GM18526 (cell line): Measurements from ENCODE around the gene SND1.

Experiments
- POLR2A ChIP-seq: IDR thresholded peaks from 3 replicates; pipeline ENCODE4 v1.6.1; 2011; ENCODE audit not compliant: insufficient read length; ENCODE audit errors: extremely low read depth

The SND1 gene

DNA sequence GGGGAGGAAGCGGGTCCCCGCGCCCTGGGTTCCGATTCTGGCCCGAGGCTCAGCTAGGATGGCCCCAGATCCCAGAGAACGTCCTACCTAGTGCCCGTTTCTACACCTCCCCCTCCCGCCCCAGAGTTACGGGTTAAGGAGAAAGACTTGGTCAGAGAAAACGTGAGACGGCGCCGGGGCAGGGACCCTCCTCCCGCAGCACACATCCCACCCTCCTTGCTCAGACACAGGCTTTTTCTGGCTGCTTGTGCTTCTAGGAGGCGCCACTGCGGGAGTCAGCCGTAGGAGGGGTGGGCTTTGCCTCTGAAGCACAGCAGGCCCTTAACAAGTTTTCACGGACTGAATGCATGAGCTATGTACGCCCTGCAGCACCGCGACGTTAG lies 484.2 kb downstream of the SND1 start:
- no peak for TF ChIP-seq POLR2A

DNA sequence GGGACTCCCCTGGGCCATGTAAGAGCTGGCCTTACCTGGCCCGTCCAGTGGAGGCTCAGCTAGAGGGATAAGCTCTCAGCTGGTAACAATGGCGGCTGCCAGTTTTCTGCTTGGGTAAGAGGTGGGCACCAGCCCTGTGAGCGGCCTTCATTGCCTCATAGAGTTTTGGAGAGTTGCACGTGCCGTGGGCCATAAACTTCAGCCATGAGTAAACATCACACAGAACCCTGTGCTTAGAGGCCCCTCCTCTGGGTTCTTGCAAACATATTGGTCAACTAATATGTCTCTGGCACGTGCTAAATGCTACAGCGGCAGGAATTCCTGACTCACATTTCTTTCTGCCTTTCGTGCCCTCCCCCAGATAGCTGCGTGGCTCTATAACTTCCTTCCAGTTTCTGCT lies 485.2 kb downstream of the SND1 start:
- TF ChIP-seq POLR2A, result no peak

DNA sequence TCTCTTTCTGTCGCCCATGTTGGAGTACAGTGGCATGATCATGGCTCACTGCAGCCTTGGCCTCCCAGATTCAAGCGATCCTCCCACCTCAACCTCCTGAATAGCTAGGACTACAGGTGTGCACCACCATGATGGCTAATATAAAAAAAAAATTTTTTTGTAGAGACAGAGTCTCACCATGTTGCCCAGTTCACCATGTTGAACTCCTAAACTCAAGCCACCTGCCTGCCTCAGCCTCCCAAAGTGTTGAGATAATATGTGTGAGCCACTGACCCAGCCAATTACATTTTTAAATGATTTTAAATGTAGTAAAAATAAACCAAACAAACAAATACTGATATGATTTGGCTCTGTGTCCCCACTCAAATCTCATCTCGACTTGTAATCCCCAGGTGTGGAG lies 487.4 kb downstream of the SND1 start:
- no peak for TF ChIP-seq POLR2A

DNA sequence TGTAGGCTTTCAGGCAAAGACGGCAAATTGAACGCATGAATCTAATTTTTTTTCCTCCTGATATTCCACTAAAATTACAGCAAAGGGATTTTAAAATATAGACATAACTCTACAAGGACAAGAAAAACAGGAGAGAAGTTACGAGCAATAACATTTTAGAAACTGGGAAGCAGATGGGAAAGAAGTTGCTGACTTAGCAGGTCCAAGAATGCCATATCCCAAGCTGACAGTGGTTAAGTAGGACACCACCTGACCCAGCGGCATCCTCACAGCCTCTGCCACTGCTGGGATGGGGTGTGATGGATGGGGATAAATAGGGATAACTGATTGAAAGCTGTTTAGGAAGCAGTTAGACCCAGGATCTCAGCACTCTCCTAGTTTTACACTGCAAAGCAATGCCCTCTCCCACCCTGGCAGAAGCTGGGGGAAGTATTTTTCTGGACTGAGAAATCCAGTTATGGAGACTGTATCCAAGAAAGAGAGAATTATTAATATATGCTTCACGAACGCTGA lies 489.7 kb downstream of the SND1 start:
- no peak for TF ChIP-seq POLR2A
